HUES64 (cell line): Measurements from ENCODE around the gene IRF2.

Experiments used
- H3K27ac ChIP-seq: 2 replicates; pipeline ENCODE4 v1.7.0; 2013; ENCODE audit warnings: low read depth, low read length, inconsistent platforms
- H3K27me3 ChIP-seq: 2 replicates; pipeline ENCODE4 v1.6.1; 2013; ENCODE audit warnings: mild to moderate bottlenecking, low read length; ENCODE audit not compliant: insufficient read depth
- H3K36me3 ChIP-seq: 2 replicates; pipeline ENCODE4 v1.6.1; 2013; ENCODE audit warnings: mild to moderate bottlenecking, low read length; ENCODE audit not compliant: insufficient read depth
- H3K4me1 ChIP-seq: 2 replicates; pipeline ENCODE4 v1.6.1; 2013; ENCODE audit warnings: mild to moderate bottlenecking, low read length, moderate library complexity; ENCODE audit not compliant: insufficient read depth
- H3K4me3 ChIP-seq: 2 replicates; pipeline ENCODE4 v1.5.1; 2013; ENCODE audit warnings: mild to moderate bottlenecking, low read length, moderate library complexity
- H3K9ac ChIP-seq: 2 replicates; pipeline ENCODE4 v1.6.1; 2013; ENCODE audit warnings: mild to moderate bottlenecking, low read depth, low read length
- H3K9me3 ChIP-seq: 2 replicates; pipeline ENCODE4 v1.6.1; 2013; ENCODE audit warnings: low read depth, low read length; ENCODE audit not compliant: insufficient read depth
- WGBS: fragments of 150-250, 120-280 bp; methylation state at CpG from one replicate; pipeline ENCODE4 v1.1.7; 2013; ENCODE audit warnings: missing lambda C conversion rate; 5-methylcytosine and 5-hydroxymethylcytosine counted together

Gene IRF2

GRCh38 chr4:184373886-184374405 is 100.4 kb downstream of the IRF2 start:
- Histone ChIP-seq H3K27ac (no peak overlapping the region), H3K4me1 (peaks cover 11% of the 10 kb centered on the region; the same call in 1 of the 2 replicates), H3K27me3 (no peaks in the 10 kb centered on the region), H3K9ac (no peak overlapping the region), H3K36me3 (no peaks in the 10 kb centered on the region), H3K4me3 (no peak overlapping the region), H3K9me3 (no peaks in the 10 kb centered on the region)
- WGBS, result 93% methylated on average over 2 of the region's 2 CpGs

- 90% methylated on average over 12 of the region's 12 CpGs for WGBS
- H3K27ac ChIP-seq, result no peak overlapping the region
- H3K27me3 ChIP-seq, result no peaks in the 10 kb centered on the region
- peaks cover 8% of the 10 kb centered on the region; the same call in 1 of the 2 replicates for H3K4me1 ChIP-seq
- H3K4me3 ChIP-seq, result no peak overlapping the region
- H3K9me3 ChIP-seq, result no peaks in the 10 kb centered on the region
- no peak overlapping the region for H3K9ac ChIP-seq
- H3K36me3 ChIP-seq, result no peaks in the 10 kb centered on the region
Observed at GRCh38 chr4:184371390-184371787, 103.0 kb downstream of the IRF2 start.

GRCh38 chr4:184370711-184371389 is 103.5 kb downstream of the IRF2 start:
- Histone ChIP-seq H3K36me3 (no peaks in the 10 kb centered on the region), H3K4me3 (no peak overlapping the region), H3K4me1 (peaks cover 4% of the 10 kb centered on the region; the same call in 1 of the 2 replicates), H3K27me3 (no peaks in the 10 kb centered on the region), H3K9ac (no peak overlapping the region), H3K27ac (no peak overlapping the region), H3K9me3 (no peaks in the 10 kb centered on the region)
- 88% methylated on average over 8 of the region's 8 CpGs for WGBS

DNA sequence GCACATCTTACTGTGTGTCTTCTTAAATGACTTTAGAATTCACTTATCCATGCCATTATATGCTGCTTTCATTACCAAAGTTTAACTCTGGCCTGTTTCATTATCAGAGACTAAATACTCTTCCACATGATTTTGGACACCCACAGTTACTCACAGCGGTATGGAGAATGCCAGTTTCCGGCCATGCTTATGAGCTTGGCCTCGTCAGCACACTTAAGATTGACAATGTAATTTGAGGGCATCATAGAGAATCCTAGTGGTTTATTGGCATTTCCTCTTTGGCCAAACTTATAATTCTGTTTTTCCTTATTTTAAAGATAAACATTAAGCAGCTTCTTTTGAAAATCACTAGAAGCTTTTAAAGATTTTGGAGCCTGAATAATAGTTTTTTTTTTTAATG is 104.5 kb downstream of the IRF2 start:
- H3K4me3 ChIP-seq, result no peak overlapping the region
- H3K27ac ChIP-seq, result no peak overlapping the region

DNA sequence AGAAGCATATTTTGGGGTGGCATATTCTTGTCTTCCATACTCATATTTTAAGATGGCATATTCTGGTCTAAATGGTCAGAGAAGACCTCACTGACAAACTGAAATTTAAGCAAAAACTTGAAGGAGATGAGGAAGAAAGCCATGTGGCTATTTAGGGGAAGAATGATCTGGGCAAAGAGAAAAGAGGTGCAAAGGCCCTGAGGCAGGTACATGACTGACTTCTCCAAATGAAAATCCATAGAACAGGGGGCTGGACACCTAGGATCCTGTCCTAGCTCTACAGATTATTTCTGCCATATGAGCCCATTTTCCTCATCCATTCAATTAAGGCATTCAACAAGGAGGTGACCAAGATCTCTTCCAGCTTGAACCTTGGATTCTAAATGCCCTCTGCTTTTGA is 105.6 kb downstream of the IRF2 start:
- no peaks in the 10 kb centered on the region for H3K27me3 ChIP-seq
- H3K4me3 ChIP-seq, result no peak overlapping the region
- no peaks in the 10 kb centered on the region for H3K9me3 ChIP-seq
- no peak overlapping the region for H3K9ac ChIP-seq
- H3K27ac ChIP-seq, result no peak overlapping the region
- H3K4me1 ChIP-seq, result peaks cover 4% of the 10 kb centered on the region; the same call in 1 of the 2 replicates
- H3K36me3 ChIP-seq, result no peaks in the 10 kb centered on the region

More for the DNA sequence above, 104.5 kb downstream of the IRF2 start:
- peaks cover 4% of the 10 kb centered on the region; the same call in 1 of the 2 replicates for H3K4me1 ChIP-seq
- WGBS, result 94% methylated on average over 3 of the region's 3 CpGs
- H3K36me3 ChIP-seq, result no peaks in the 10 kb centered on the region
- H3K9ac ChIP-seq, result no peak overlapping the region
- H3K9me3 ChIP-seq, result no peaks in the 10 kb centered on the region
- no peaks in the 10 kb centered on the region for H3K27me3 ChIP-seq

DNA sequence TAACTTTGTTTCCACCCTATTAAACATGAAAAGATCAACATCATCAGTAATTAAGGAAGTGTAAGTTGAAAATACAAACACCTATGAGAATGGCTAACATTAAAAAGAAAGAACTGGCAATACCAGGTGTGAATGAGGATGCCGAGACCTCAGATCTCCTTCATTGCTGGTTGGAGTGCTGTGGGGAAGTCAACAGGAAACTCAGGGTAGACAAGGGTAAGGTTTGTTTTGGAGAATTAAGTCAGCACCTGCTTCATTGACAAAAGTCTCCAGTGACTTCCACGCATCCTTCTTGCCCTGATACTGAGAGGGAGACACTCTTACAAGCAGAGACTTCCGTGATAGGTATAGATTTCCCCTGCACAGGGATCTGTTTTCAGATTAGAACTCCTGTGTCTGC is 106.1 kb downstream of the IRF2 start:
- H3K9me3 ChIP-seq, result no peaks in the 10 kb centered on the region
- H3K4me1 ChIP-seq, result peaks cover 4% of the 10 kb centered on the region; the same call in 1 of the 2 replicates
- H3K27ac ChIP-seq, result no peak overlapping the region
- H3K27me3 ChIP-seq, result no peaks in the 10 kb centered on the region
- H3K36me3 ChIP-seq, result no peaks in the 10 kb centered on the region
- no peak overlapping the region for H3K9ac ChIP-seq
- no peak overlapping the region for H3K4me3 ChIP-seq
- 96% methylated on average over 3 of the region's 3 CpGs for WGBS

DNA sequence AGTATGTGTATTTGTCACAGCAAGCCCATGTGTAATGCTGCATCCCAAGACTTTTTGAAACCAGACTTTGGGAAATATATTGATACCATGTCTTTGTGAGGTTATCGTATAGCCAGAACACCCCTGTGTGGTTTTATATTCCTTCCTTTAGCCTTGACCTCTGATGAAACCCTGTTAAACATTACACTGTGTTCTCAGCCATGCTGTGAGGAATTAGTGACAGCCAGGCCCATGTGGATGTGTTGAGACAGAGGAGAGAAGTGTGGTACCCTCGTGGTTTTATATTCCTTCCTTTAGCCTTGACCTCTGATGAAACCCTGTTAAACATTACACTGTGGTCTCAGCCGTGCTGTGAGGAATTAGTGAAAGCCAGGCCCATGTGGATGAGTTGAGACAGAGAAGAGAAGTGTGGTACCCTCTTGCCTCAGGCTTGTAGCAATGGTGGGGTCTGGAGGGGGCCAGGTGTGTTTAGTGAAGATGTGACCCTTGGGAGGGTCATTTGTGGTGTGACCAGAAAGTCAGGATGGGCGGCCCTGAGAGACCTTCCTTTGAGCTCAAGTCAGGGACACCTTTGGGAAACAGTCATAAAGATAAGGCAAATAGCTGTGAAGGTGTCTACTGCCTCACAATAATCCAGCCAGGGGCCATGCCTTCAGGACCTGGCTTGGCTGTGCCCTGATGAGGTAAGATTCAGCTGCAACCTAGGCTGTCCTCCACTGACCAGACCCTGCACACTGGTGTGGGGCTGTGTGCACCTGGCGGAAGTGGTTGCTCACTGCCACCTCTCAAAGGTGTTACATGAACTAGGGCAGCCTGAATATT is 110.0 kb downstream of the IRF2 start:
- no peak overlapping the region for H3K4me3 ChIP-seq
- H3K27ac ChIP-seq, result no peak overlapping the region
- H3K36me3 ChIP-seq, result no peaks in the 10 kb centered on the region
- WGBS, result 84% methylated on average over 5 of the region's 5 CpGs
- no peak overlapping the region for H3K9ac ChIP-seq
- H3K4me1 ChIP-seq, result no peaks in the 10 kb centered on the region; the same call in 1 of the 2 replicates
- H3K9me3 ChIP-seq, result no peaks in the 10 kb centered on the region
- no peaks in the 10 kb centered on the region for H3K27me3 ChIP-seq

- Histone ChIP-seq H3K9me3 (no peaks in the 10 kb centered on the region), H3K4me1 (no peaks in the 10 kb centered on the region; the same call in 1 of the 2 replicates), H3K27ac (no peak overlapping the region)
Observed at GRCh38 chr4:184363258-184363657, 111.1 kb downstream of the IRF2 start.

GRCh38 chr4:184362396-184362795 is 112.0 kb downstream of the IRF2 start:
- WGBS, result 89% methylated on average over 4 of the region's 4 CpGs
- Histone ChIP-seq H3K4me3 (no peak overlapping the region), H3K36me3 (no peaks in the 10 kb centered on the region), H3K9ac (no peak overlapping the region), H3K4me1 (no peaks in the 10 kb centered on the region; the same call in 1 of the 2 replicates), H3K27ac (no peak overlapping the region), H3K9me3 (no peaks in the 10 kb centered on the region), H3K27me3 (no peaks in the 10 kb centered on the region)

More at GRCh38 chr4:184363258-184363657, 111.1 kb downstream of the IRF2 start:
- H3K27me3 ChIP-seq, result no peaks in the 10 kb centered on the region
- H3K4me3 ChIP-seq, result no peak overlapping the region
- WGBS, result 87% methylated on average over 6 of the region's 6 CpGs
- H3K36me3 ChIP-seq, result no peaks in the 10 kb centered on the region
- H3K9ac ChIP-seq, result no peak overlapping the region

GRCh38 chr4:184361443-184361842 is 112.9 kb downstream of the IRF2 start:
- no peak overlapping the region for H3K27ac ChIP-seq
- H3K9ac ChIP-seq, result no peak overlapping the region
- H3K9me3 ChIP-seq, result no peaks in the 10 kb centered on the region
- H3K4me1 ChIP-seq, result no peaks in the 10 kb centered on the region; the same call in 1 of the 2 replicates
- no peaks in the 10 kb centered on the region for H3K27me3 ChIP-seq
- WGBS, result 100% methylated on average over 2 of the region's 3 CpGs
- no peaks in the 10 kb centered on the region for H3K36me3 ChIP-seq
- H3K4me3 ChIP-seq, result no peak overlapping the region

DNA sequence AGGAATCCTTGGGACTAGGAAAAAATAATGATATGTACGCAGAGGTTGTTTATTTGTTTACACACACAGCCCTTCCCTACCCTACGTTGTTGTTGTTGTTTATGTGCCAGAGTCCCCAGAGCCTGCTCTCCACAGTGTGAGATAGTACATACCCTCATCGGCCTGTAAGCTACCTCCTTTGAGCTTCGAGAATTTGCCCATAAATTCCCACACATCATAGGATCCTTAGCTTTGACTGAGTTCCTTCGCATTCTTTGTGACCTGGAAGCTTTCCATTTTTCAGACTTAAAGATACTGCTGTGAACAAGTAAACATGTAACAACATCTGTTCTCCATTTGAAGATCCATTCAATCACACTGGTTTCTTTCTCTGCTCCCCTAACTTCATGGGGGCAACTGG is 114.5 kb downstream of the IRF2 start:
- Histone ChIP-seq H3K27me3 (no peaks in the 10 kb centered on the region), H3K9me3 (no peaks in the 10 kb centered on the region), H3K9ac (no peak overlapping the region), H3K4me1 (no peaks in the 10 kb centered on the region; the same call in 1 of the 2 replicates), H3K4me3 (no peak overlapping the region), H3K27ac (no peak overlapping the region), H3K36me3 (no peaks in the 10 kb centered on the region)
- 83% methylated on average over 4 of the region's 5 CpGs for WGBS
